DMS 273 treated with DMSO at 0.1 percent for 48 hours (cell line): ENCODE data around the gene HBA1.
A peak's percentile ranks its signal among the peaks of the same experiment; 100 is the strongest.
"Not testable (repeated sequence)": the region's sequence is repeated elsewhere in the genome, so short reads cannot be mapped to it uniquely, and the experiment has no call there.

ENCODE experiments used
- DNase-seq: peaks from one replicate; lab custom pipeline; 2025; lab: John Stamatoyannopoulos, UW

HBA1 gene

GRCh38 chr16:175011-175949, 1.2 kb upstream of the HBA1 start:
- DNase-seq, result no peak

DNA sequence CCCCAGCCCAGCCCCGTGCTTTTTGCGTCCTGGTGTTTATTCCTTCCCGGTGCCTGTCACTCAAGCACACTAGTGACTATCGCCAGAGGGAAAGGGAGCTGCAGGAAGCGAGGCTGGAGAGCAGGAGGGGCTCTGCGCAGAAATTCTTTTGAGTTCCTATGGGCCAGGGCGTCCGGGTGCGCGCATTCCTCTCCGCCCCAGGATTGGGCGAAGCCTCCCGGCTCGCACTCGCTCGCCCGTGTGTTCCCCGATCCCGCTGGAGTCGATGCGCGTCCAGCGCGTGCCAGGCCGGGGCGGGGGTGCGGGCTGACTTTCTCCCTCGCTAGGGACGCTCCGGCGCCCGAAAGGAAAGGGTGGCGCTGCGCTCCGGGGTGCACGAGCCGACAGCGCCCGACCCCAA, 474 bp upstream of the HBA1 start:
- DNase-seq, result not testable (repeated sequence)

DNA sequence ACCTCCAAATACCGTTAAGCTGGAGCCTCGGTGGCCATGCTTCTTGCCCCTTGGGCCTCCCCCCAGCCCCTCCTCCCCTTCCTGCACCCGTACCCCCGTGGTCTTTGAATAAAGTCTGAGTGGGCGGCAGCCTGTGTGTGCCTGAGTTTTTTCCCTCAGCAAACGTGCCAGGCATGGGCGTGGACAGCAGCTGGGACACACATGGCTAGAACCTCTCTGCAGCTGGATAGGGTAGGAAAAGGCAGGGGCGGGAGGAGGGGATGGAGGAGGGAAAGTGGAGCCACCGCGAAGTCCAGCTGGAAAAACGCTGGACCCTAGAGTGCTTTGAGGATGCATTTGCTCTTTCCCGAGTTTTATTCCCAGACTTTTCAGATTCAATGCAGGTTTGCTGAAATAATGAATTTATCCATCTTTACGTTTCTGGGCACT, 928 bp downstream of the HBA1 start:
- DNase-seq, result peak; percentile 100

DNA sequence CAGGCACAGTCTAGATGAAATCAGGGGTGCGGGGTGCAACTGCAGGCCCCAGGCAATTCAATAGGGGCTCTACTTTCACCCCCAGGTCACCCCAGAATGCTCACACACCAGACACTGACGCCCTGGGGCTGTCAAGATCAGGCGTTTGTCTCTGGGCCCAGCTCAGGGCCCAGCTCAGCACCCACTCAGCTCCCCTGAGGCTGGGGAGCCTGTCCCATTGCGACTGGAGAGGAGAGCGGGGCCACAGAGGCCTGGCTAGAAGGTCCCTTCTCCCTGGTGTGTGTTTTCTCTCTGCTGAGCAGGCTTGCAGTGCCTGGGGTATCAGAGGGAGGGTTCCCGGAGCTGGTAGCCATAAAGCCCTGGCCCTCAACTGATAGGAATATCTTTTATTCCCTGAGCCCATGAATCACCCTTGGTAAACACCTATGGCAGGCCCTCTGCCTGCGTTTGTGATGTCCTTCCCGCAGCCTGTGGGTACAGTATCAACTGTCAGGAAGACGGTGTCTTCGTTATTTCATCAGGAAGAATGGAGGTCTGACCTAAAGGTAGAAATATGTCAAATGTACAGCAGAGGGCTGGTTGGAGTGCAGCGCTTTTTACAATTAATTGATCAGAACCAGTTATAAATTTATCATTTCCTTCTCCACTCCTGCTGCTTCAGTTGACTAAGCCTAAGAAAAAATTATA, 1.6 kb downstream of the HBA1 start:
- DNase-seq, result no peak

DNA sequence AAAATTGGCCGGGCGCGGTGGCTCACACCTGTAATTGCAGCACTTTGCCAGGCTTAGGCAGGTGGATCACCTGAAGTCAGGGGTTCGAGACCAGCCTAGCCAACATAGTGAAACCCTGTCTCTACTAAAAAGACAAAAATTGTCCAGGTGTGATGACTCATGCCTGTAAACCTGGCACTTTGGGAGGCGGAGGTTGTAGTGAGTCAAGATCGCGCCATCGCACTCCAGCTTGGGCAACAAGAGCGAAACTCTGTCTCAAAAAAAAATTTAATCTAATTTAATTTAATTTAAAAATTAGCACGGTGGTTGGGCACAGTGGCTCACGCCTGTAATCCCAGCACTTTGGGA, 2.2 kb downstream of the HBA1 start:
- DNase-seq, result no peak

GRCh38 chr16:179211-180092, 3.0 kb downstream of the HBA1 start:
- no peak for DNase-seq

- no peak for DNase-seq
Measured at GRCh38 chr16:180101-180675, 3.7 kb downstream of the HBA1 start, which contains the start of gene HBQ1. TSS of gene HBQ1 (plus strand) at chr16:180459. CDS start at chr16:180487, 28 bp downstream.

GRCh38 chr16:180681-181564, 4.4 kb downstream of the HBA1 start:
- peak; percentile 54 for DNase-seq

DNA sequence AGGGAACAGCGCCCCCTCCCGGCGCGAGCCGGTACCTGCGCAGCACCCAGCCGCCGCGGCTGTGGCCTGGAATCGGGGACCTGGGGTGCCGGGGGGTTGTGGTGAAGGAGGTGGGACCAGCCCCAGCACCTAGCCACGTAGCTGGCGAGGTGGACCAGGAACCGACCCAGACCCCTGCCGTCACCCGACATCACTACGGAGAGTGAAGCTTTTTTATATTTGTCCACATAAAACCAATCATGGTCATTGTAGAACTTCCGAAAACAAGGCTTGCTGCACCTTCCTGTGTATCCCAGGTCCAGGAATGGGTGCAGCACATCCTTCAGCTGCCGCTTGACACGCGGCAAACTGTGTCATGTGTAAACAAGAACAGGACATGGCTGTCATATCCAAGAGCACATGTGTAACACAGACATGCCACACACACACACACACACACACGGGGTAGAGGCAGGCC, 5.1 kb downstream of the HBA1 start:
- no peak for DNase-seq

- no peak for DNase-seq
Measured at GRCh38 chr16:183005-183404, 6.5 kb downstream of the HBA1 start.

- DNase-seq, result no peak
Measured at GRCh38 chr16:185213-185612, 8.7 kb downstream of the HBA1 start.

GRCh38 chr16:185691-186090, 9.2 kb downstream of the HBA1 start:
- no peak for DNase-seq

DNA sequence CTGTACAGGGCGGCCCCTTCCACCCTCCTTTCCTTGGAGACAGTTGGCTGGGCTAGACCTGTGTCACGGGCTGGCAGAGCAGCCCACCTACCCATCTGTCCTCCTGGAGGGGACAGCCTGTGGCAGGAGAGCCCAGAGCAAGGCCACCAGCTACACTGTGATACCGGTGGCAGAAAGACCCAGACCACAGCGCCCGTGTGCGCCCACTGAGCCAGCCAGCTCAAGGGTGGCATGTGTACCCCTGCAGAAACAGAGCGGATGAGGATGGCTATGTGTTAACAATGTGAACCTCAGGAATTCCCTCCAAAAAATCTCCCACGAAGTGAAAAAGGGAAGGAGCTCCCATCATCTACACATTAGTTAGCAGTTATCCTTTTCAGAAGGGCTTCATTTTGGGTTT, 10.8 kb downstream of the HBA1 start:
- DNase-seq, result no peak

GRCh38 chr16:188674-189073, 12.2 kb downstream of the HBA1 start:
- no peak for DNase-seq

GRCh38 chr16:189604-190186, 13.2 kb downstream of the HBA1 start:
- no peak for DNase-seq

DNA sequence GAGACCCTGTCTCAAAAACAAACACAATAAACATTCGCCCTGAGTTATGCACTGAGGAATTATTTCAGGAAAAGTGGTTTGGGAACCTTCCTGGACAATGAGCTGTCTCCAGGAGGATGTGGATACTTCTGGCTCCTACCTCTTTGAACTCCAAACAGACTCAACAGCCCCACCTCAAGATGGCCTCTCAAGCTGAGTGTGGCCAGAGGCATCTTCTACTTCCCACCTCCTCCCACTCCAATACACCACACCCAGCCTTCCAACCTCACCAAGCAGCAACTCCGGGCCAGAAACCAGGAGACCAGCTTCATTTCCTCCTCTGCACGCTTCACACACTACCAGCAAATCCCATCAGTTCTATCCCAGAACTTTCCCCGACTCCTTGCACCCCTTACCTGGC, 15.4 kb downstream of the HBA1 start:
- DNase-seq, result no peak

- no peak for DNase-seq
Measured at GRCh38 chr16:192686-193085, 16.2 kb downstream of the HBA1 start.

GRCh38 chr16:193441-193840, 17.0 kb downstream of the HBA1 start:
- no peak for DNase-seq

DNA sequence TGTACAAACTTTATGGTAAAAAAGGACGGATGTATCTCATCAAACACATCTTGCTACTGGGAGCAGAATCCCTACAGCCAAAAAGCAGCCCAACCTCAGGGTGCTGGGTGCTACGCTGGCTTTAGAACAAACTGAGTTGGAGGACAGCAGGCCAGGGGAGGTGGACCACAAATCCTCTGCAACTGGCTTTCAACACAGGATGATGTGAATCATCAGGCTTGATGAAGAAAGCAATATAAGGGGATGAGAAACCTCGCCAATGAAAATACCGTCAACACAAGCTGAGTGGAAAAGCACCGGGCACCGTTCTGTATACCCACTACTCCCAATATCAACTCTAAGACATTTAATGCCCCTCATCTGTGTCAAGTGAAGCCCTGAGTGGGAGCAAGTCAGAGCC, 18.0 kb downstream of the HBA1 start:
- DNase-seq, result no peak

DNA sequence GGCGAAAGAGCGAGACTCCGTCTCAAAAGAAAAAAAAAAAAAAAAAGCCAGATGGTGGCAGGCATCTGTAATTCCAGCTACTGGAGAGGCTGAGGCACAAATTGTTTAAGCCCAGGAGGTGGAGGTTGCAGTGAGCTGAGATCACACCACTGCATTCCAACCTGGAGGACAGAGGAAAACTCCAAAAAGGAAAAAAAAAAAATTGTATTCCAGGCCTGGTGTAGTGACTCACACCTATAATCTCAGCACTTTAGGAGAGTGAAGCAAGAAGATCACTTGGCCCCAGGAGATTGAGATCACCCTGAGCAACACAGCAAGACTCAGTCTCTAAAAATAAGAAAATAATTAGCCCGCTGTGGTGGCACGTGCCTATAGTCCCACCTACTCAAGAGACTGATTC, 23.9 kb downstream of the HBA1 start:
- DNase-seq, result no peak
